HS-5 (cell line): ENCODE results near the gene SORBS1.
A peak's percentile ranks its signal among the peaks of the same experiment; 100 is the strongest.

ENCODE experiments used
- DNase-seq: peaks from one replicate; pipeline ENCODE4 v3.0.0-alpha.2; 2012; ENCODE audit warnings: low read depth

The SORBS1 gene

GRCh38 chr10:95459446-95460045, 101.6 kb downstream of the SORBS1 start:
- DNase-seq = no peak

GRCh38 chr10:95458871-95459270, 102.3 kb downstream of the SORBS1 start:
- no peak for DNase-seq

- no peak for DNase-seq
Observed at GRCh38 chr10:95458014-95458413, 103.2 kb downstream of the SORBS1 start.

DNA sequence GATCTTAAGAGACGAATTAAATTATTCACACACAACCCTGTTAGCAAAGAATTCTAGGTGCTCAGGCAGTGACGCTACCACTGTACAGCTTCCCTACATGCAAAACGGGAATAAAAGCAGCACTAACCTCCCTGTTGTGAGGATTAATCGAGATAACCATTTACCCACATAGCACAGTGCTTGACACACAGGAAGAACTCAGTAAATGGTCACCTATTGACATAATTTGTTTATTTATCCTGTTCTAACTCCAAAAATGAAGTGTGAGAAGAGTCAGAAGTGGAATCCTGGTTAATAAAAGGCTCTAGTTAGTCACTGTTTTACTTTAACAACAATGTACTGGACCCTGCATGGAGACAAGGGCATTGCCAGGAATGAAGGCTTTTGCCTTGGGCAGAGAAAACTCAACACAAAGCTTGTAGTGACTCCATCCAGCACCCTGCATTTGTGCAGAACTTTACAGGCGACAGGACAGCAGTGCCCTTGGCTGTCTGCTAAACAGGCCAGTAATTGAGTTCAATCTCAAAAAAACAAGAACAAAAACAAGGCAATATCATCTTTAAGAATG, 103.8 kb downstream of the SORBS1 start:
- DNase-seq = no peak

DNA sequence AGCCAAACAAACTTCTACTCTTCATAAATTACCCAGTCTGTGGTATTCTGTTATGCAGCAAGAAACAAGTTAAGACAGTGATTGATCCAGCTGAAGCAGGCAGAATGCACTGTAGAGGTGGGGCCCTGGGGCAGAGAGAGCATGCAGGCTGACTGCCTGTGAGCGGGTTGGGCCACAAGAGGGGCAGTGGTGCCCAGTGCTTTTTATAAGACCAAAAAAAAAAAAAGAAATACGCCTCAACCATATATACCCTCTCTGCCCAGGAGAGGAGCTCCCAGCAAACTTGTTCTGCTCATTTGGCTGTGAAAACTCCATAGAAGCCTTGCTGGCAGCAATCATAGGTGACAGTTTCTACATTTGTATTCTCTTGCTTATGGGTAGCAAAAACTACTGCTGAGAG, 104.7 kb downstream of the SORBS1 start:
- no peak for DNase-seq

- DNase-seq = no peak
Observed at GRCh38 chr10:95454940-95455339, 106.2 kb downstream of the SORBS1 start.

- DNase-seq = no peak
Observed at GRCh38 chr10:95454356-95454755, 106.8 kb downstream of the SORBS1 start.

- DNase-seq = no peak
Observed at GRCh38 chr10:95451568-95452524, 109.3 kb downstream of the SORBS1 start.

DNA sequence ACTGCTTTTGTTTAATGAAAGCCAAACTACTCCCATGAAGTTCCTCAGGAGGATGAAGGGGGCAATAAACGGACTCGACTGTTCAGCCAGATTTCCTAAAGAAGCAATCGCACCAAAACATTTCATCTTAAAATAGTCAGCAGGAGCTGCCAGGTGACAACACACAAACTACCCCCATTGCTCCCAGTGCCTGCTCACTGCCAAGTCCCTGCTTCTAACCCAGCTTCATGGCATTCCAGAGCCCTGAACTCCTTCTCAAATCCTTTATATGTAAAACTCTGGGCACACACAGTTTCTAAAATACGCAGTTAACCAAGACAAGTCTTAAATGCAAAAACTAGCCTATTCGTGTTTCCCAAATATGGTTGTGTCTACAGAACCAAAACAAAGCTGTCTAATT, 110.0 kb downstream of the SORBS1 start:
- no peak for DNase-seq

DNA sequence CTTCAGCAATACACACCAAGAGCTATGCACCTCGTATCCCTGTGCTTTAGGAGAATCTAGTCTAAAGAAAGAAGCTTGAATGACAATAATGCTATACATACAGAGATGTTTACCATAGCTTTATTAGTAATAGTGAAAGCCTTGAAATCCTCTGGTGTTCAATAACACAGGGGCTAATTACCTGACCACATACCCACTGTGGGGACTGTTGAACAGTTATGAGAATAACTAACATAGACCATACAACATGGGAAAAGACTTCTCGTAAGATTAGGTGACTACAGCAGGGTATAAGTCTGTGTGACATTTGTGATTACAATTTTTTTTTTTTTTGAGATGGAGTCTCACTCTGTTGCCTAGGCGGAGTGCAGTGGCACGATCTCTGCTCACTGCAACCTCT, 111.0 kb downstream of the SORBS1 start:
- no peak for DNase-seq

DNA sequence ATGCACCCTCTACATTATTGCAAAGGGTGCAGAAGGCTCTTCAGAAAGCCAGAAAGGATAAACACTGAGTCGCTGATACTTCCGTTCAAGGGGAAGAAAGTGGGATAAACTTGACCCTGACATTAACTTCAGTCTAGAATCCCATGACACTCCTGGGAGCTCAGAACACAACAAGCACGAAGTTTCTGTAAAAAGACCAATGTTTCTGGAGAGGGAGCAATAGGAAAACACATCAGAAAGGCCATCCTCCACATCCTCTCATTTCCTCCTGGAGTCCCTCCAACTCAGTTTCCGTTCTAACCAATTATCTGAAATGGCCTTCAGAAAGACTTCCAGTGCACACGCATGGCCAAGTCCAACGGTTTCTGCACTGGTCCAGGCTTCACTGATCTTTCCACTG, 113.5 kb downstream of the SORBS1 start:
- DNase-seq = no peak

DNA sequence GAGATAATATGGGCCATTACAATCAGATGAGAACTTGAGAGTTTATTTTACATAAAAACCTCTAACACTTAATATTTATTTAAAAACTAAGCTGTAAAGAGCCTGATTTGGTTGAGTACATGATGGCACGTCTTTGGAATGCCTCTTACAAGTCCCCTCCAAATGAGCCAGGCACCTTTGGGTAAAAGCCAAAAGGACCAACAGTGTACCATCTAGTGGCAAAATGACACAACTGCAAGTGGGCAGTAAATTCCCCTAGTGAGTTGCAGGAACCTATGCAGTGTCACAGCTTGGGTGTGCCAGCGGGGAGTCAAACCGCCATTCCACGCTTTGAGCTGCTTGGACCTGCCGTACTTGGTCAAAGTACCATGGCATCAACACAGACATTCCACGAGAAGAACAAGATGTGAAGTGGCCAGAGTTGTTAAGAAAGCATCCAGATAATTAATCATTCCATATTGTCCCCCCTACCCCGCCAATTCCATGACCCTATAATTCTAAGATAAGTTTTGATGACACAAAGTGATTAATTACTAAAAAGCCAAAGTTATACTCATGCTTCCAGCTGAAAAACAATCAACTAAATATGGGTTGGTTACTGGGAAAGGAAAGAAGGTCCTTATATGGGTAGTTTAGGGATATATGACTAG, 115.2 kb downstream of the SORBS1 start:
- DNase-seq = peak; percentile 63

GRCh38 chr10:95445223-95445836, 115.8 kb downstream of the SORBS1 start:
- DNase-seq = peak; percentile 61

- no peak for DNase-seq
Observed at GRCh38 chr10:95444792-95445191, 116.4 kb downstream of the SORBS1 start.

DNA sequence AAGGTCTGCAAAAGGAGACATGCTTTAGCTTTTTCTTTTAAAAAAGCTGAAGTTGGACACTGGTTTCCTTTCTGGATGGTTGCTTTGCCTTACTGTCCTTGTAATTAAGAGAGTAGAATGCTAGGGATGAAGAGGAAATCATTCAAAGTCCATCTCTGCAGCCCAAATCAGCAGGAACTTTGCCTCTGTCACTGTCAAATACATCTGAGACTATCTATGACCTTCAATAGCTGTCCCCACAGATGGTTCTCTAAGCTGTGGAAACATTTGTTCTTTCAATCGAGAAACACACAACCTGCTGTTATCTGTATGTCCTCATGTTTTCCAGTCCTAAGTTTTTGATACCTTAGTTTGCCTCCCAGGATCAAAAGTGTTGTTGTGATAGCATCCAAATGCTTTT, 117.5 kb downstream of the SORBS1 start:
- no peak for DNase-seq

GRCh38 chr10:95442341-95442740, 118.8 kb downstream of the SORBS1 start:
- no peak for DNase-seq

- DNase-seq = no peak
Observed at GRCh38 chr10:95441547-95441923, 119.6 kb downstream of the SORBS1 start.

GRCh38 chr10:95440756-95441546, 120.2 kb downstream of the SORBS1 start:
- DNase-seq = no peak

- no peak for DNase-seq
Observed at GRCh38 chr10:95440038-95440725, 121.0 kb downstream of the SORBS1 start.

- no peak for DNase-seq
Observed at GRCh38 chr10:95438781-95439180, 122.4 kb downstream of the SORBS1 start.

DNA sequence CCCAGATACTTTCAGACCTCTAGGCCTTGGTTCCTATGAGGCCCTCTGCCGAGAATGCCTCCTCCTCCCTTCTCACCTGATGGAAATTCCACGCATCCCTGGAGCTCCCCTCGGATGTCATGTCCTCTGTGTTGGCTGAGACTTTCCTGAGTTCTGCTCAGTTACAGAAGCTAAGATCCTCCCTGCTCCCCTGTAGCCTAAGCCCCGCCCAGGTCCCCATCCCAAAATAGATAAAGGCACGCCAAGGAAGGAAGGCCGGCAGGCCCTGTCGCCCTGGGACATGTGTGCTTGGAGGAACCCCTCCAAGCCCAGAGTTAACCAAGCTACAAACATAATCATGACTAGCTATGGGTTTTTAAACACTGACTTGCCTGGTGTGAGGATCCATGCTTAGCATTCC, 123.5 kb downstream of the SORBS1 start:
- no peak for DNase-seq
